AG04449 (cell line): Measurements from ENCODE around the gene NLGN1.
A peak's percentile ranks its signal among the peaks of the same experiment; 100 is the strongest.
"Not testable (repeated sequence)": the region's sequence is repeated elsewhere in the genome, so short reads cannot be mapped to it uniquely, and the experiment has no call there.

Experiments
- CTCF ChIA-PET: fragments of 350-600 bp; formaldehyde crosslinking; extraction: SDS; loops from one replicate; lab custom pipeline; 2021; ENCODE audit warnings: antibody characterized with exemption; lab: Yijun Ruan, JAX
- POLR2A ChIA-PET: fragments of 400-600, 350-600 bp; formaldehyde crosslinking; extraction: SDS; loops from one replicate; lab custom pipeline; 2020; ENCODE audit warnings: antibody characterized with exemption, inconsistent platforms; lab: Yijun Ruan, JAX
- DNase-seq: peaks from one replicate; pipeline ENCODE4 v3.0.0-alpha.2; 2010; ENCODE audit warnings: low read depth, low spot score
- H3K4me3 ChIP-seq: 2 replicates; pipeline ENCODE4 v1.5.1; 2011; ENCODE audit warnings: low read depth, mild to moderate bottlenecking, control low read depth, low read length
- CTCF ChIP-seq: IDR thresholded peaks from one replicate; pipeline ENCODE4 v1.5.1; 2011; ENCODE audit warnings: mild to moderate bottlenecking, moderate library complexity, low read length, control low read depth, inconsistent platforms; ENCODE audit not compliant: insufficient read depth; ENCODE audit errors: missing control alignments

Gene NLGN1

GRCh38 chr3:174219738-174220137 is 822.2 kb downstream of the NLGN1 start:
- CTCF ChIA-PET: interaction anchor here (1.5 kb wide), 1 partner anchor 34 kb away, joined by 5 read pairs; no protein-coding TSS in a partner anchor
- POLR2A ChIA-PET: no interaction called here
- no peak overlapping the region for H3K4me3 ChIP-seq
- no peak for TF ChIP-seq CTCF
- no peak for DNase-seq

- H3K4me3 ChIP-seq: no peak overlapping the region
- no peak for TF ChIP-seq CTCF
- no peak for DNase-seq
- ChIA-PET CTCF (no interaction called here), POLR2A (no interaction called here)
Observed at GRCh38 chr3:174220775-174221554, 823.4 kb downstream of the NLGN1 start.

GRCh38 chr3:174223042-174223441 is 825.5 kb downstream of the NLGN1 start:
- POLR2A ChIA-PET: no interaction called here
- CTCF ChIA-PET: no interaction called here
- TF ChIP-seq CTCF: no peak
- H3K4me3 ChIP-seq: no peak overlapping the region
- no peak for DNase-seq

- no peak for TF ChIP-seq CTCF
- no peak overlapping the region for H3K4me3 ChIP-seq
- no peak for DNase-seq
- ChIA-PET POLR2A (no interaction called here), CTCF (no interaction called here)
Observed at GRCh38 chr3:174223626-174224025, 826.1 kb downstream of the NLGN1 start.

- TF ChIP-seq CTCF: no peak
- ChIA-PET CTCF (no interaction called here), POLR2A (no interaction called here)
Observed at GRCh38 chr3:174229916-174230315, 832.4 kb downstream of the NLGN1 start.

GRCh38 chr3:174232028-174232657 is 834.6 kb downstream of the NLGN1 start:
- CTCF ChIA-PET: interaction anchor here (1.7 kb wide), 1 partner anchor 41 kb away, joined by 3 read pairs; no protein-coding TSS in a partner anchor
- H3K4me3 ChIP-seq, DNase-seq, POLR2A ChIA-PET: not testable (repeated sequence)

More at GRCh38 chr3:174229916-174230315, 832.4 kb downstream of the NLGN1 start:
- DNase-seq: peak; percentile 34
- H3K4me3 ChIP-seq: no peak overlapping the region
